H1 (cell line): ENCODE data around the gene STAG1. TPM values are rescaled to one million over a fixed set of nuclear protein-coding genes. Genes with fewer than 3 reads are reported as not detected.

Experiments used
- CBX5 ChIP-seq: fragments of 300-800, 300-1000 bp; sonication (generic); IDR thresholded peaks from 2 replicates; pipeline ENCODE4 v1.7.1; 2016; ENCODE audit warnings: antibody characterized with exemption, low read length, low read depth
- EZH2 ChIP-seq: fragments of 200-600 bp; sonication (generic); IDR thresholded peaks from 2 replicates; pipeline ENCODE4 v1.7.1; 2012; ENCODE audit warnings: low read depth, mild to moderate bottlenecking, moderate library complexity, low read length, inconsistent platforms; ENCODE audit not compliant: severe bottlenecking
- JUN ChIP-seq: IDR thresholded peaks from 2 replicates; pipeline ENCODE4 v1.6.1; 2011; ENCODE audit warnings: low read depth, mild to moderate bottlenecking, improper control_type of control experiment, low read length
- JUND ChIP-seq: IDR thresholded peaks from 2 replicates; pipeline ENCODE4 v1.6.1; 2011; ENCODE audit warnings: mild to moderate bottlenecking, improper control_type of control experiment, low read length
- SP2 ChIP-seq: IDR thresholded peaks from 2 replicates; pipeline ENCODE4 v1.6.1; 2012; ENCODE audit warnings: mild to moderate bottlenecking, low read length, inconsistent platforms
- YY1 ChIP-seq: IDR thresholded peaks from 2 replicates; pipeline ENCODE4 v1.6.1; 2011; ENCODE audit warnings: low read depth, mild to moderate bottlenecking, low read length
- polyA plus RNA-seq, 7 experiments: library from polyadenylated mRNA; depleted of rRNA in 3 of 7; stranded (reverse) in 5 of 7; unstranded in 2 of 7; fragments of >200 nt in 5 of 7; fragments of 200-250 nt in 2 of 7; gene quantifications; 1 replicate in 5 of 7; 2 replicates in 1 of 7; 4 replicates in 1 of 7; pipeline versions ENCODE4 v1.2.1 to v1.2.3, GENCODE V29; 2011 to 2013; ENCODE audit warnings: missing spikeins in 2 of 7, mixed read lengths in 2 of 7
- total RNA-seq: library from RNA; stranded (reverse); fragmentation: NEBNext Ultra II Directional; extraction: Animal tissue kit (Norgen Biotek cat#: 25700); gene quantifications from 2 replicates; pipeline ENCODE4 v1.2.1, GENCODE V29; 2021
- TF ChIP-seq, protein P1 (sequence below): fragments of 300-600 bp; sonication (generic); IDR thresholded peaks from 2 replicates; pipeline ENCODE4 v1.7.1; 2012; ENCODE audit warnings: low read length, moderate library complexity, mild to moderate bottlenecking, inconsistent platforms; ENCODE audit not compliant: insufficient replicate concordance
- TF ChIP-seq, protein P2 (sequence below): IDR thresholded peaks from 2 replicates; pipeline ENCODE4 v1.6.1; 2012; ENCODE audit warnings: inconsistent platforms

Gene STAG1
- total and polyA plus RNA-seq, 2 of the 8 experiments (the other 6 are each of a cell fraction or from before 2014, with no cell fraction given), result 4.6 to 23.4 TPM

DNA sequence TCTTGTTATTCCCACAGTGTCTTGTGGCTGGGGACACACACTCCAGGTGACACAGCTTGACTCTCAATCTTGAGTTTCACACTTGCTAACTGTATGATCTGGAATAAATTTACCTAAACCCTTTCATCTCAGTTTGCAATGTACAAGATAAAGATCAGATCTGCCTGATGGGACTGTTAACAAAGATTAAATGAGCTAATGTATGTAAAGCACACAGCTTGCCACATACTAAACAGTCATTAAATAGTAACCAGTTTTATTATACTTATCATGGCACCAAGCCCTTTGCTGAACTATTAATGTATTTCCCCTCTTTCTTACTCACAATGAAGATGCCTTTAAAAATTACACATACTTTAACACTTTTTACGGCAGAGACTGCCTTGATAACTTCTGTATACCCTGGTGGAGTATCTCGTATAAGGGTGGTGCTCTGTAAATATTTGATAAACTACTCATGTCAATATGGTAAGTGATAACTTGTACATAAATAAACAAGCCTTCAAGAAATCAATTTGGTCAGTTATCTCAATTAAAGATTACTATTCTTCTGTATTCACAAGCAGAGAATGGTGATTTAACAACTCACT, 184.5 kb downstream of the STAG1 start (continued):
- TF ChIP-seq, protein P1, sequence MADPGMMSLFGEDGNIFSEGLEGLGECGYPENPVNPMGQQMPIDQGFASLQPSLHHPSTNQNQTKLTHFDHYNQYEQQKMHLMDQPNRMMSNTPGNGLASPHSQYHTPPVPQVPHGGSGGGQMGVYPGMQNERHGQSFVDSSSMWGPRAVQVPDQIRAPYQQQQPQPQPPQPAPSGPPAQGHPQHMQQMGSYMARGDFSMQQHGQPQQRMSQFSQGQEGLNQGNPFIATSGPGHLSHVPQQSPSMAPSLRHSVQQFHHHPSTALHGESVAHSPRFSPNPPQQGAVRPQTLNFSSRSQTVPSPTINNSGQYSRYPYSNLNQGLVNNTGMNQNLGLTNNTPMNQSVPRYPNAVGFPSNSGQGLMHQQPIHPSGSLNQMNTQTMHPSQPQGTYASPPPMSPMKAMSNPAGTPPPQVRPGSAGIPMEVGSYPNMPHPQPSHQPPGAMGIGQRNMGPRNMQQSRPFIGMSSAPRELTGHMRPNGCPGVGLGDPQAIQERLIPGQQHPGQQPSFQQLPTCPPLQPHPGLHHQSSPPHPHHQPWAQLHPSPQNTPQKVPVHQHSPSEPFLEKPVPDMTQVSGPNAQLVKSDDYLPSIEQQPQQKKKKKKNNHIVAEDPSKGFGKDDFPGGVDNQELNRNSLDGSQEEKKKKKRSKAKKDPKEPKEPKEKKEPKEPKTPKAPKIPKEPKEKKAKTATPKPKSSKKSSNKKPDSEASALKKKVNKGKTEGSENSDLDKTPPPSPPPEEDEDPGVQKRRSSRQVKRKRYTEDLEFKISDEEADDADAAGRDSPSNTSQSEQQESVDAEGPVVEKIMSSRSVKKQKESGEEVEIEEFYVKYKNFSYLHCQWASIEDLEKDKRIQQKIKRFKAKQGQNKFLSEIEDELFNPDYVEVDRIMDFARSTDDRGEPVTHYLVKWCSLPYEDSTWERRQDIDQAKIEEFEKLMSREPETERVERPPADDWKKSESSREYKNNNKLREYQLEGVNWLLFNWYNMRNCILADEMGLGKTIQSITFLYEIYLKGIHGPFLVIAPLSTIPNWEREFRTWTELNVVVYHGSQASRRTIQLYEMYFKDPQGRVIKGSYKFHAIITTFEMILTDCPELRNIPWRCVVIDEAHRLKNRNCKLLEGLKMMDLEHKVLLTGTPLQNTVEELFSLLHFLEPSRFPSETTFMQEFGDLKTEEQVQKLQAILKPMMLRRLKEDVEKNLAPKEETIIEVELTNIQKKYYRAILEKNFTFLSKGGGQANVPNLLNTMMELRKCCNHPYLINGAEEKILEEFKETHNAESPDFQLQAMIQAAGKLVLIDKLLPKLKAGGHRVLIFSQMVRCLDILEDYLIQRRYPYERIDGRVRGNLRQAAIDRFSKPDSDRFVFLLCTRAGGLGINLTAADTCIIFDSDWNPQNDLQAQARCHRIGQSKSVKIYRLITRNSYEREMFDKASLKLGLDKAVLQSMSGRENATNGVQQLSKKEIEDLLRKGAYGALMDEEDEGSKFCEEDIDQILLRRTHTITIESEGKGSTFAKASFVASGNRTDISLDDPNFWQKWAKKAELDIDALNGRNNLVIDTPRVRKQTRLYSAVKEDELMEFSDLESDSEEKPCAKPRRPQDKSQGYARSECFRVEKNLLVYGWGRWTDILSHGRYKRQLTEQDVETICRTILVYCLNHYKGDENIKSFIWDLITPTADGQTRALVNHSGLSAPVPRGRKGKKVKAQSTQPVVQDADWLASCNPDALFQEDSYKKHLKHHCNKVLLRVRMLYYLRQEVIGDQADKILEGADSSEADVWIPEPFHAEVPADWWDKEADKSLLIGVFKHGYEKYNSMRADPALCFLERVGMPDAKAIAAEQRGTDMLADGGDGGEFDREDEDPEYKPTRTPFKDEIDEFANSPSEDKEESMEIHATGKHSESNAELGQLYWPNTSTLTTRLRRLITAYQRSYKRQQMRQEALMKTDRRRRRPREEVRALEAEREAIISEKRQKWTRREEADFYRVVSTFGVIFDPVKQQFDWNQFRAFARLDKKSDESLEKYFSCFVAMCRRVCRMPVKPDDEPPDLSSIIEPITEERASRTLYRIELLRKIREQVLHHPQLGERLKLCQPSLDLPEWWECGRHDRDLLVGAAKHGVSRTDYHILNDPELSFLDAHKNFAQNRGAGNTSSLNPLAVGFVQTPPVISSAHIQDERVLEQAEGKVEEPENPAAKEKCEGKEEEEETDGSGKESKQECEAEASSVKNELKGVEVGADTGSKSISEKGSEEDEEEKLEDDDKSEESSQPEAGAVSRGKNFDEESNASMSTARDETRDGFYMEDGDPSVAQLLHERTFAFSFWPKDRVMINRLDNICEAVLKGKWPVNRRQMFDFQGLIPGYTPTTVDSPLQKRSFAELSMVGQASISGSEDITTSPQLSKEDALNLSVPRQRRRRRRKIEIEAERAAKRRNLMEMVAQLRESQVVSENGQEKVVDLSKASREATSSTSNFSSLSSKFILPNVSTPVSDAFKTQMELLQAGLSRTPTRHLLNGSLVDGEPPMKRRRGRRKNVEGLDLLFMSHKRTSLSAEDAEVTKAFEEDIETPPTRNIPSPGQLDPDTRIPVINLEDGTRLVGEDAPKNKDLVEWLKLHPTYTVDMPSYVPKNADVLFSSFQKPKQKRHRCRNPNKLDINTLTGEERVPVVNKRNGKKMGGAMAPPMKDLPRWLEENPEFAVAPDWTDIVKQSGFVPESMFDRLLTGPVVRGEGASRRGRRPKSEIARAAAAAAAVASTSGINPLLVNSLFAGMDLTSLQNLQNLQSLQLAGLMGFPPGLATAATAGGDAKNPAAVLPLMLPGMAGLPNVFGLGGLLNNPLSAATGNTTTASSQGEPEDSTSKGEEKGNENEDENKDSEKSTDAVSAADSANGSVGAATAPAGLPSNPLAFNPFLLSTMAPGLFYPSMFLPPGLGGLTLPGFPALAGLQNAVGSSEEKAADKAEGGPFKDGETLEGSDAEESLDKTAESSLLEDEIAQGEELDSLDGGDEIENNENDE, result no peak
- TF ChIP-seq JUND, result no peak
- no peak for TF ChIP-seq CBX5
- TF ChIP-seq SP2, result no peak
- TF ChIP-seq YY1, result no peak
- TF ChIP-seq, protein P2, sequence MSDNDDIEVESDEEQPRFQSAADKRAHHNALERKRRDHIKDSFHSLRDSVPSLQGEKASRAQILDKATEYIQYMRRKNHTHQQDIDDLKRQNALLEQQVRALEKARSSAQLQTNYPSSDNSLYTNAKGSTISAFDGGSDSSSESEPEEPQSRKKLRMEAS, result no peak
- TF ChIP-seq JUN, result no peak
- no peak for TF ChIP-seq EZH2
- TF ChIP-seq, all 59 proteins: peak for 0
